B cell (primary cell): Measurements from ENCODE around the gene MNX1.

ENCODE experiments used
- EZH2 ChIP-seq: IDR thresholded peaks from 2 replicates; pipeline ENCODE4 v1.6.1; 2012; ENCODE audit warnings: borderline replicate concordance, low read depth, mild to moderate bottlenecking, moderate library complexity, low read length; ENCODE audit not compliant: insufficient read depth, poor library complexity, severe bottlenecking
- TF ChIP-seq, protein P1 (sequence below): fragments of 200-600 bp; IDR thresholded peaks from one replicate; pipeline ENCODE4 v1.8.0; 2022; ENCODE audit warnings: antibody characterized with exemption, mild to moderate bottlenecking

DNA sequence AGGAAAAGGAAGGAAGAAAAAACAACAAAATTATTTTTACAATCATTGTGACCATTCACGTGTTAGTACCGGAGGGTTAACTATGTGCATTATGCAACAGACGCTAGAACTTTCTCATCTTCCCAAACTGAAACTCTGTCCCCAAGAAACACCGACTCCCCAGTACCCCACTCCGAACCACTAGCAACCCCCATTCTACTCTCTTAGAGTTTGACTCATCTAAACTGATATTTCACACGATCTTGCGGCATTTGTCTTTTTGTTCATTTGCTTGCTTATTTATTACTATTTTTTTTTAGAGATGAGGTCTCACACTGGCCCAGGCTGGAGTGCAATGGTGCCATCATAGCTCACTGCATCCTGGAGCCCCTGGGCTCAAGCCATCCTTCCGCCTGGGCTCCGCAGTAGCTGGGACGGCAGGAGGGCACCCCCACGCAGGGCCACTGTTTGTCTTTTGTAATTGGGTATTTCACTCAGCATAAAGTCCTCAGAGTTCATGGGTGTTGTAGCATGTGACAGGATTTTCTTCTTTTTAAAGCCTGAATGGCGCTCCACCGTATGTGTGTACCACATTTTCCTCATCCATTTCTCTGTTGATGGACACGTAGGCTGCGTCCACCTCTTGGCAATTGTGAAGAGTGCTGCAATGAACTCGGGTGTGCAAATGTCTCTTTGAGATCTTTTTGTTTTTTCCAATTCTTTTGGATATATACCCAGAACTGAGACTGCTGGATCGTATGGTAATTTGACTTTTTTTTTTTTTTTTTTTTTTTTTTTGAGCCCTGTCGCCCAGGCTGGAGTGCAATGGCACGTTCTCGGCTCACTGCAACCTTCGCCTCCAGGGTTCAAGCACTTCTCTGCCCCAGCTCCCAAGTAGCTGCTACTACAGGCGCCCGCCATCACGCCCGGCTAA lies 9.5 kb downstream of the MNX1 start:
- no peak for TF ChIP-seq EZH2
- TF ChIP-seq, protein P1, sequence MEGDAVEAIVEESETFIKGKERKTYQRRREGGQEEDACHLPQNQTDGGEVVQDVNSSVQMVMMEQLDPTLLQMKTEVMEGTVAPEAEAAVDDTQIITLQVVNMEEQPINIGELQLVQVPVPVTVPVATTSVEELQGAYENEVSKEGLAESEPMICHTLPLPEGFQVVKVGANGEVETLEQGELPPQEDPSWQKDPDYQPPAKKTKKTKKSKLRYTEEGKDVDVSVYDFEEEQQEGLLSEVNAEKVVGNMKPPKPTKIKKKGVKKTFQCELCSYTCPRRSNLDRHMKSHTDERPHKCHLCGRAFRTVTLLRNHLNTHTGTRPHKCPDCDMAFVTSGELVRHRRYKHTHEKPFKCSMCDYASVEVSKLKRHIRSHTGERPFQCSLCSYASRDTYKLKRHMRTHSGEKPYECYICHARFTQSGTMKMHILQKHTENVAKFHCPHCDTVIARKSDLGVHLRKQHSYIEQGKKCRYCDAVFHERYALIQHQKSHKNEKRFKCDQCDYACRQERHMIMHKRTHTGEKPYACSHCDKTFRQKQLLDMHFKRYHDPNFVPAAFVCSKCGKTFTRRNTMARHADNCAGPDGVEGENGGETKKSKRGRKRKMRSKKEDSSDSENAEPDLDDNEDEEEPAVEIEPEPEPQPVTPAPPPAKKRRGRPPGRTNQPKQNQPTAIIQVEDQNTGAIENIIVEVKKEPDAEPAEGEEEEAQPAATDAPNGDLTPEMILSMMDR = no peak
